GM21360 (cell line): Measurements from ENCODE around the gene G2E3.

ENCODE experiments used
- ATAC-seq: cut with Tn5 transposase; IDR thresholded peaks from one replicate; pipeline ENCODE4 v1.9.1; 2021; ENCODE audit warnings: mild to moderate bottlenecking, moderate library complexity; ENCODE audit not compliant: unreplicated experiment

The G2E3 gene

DNA sequence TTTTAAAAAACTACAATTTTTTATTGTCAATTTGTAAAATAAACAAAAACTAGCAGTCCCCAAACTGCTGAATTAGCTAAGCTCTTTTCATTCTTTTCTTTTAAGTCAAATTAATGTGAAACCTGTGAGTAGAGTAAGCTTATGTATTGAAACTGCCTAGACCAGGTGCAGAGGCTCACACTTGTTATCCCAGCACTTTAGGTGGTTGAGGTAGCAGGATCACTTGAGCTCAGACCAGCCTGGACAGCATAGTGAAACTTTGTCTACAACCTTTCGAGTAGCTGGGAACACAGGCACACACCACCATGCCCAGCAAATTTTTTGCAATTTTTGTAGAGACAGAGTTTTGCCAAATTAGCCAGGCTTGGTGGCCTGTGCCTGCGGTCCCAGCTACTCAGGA, 89.5 kb downstream of the G2E3 start:
- ATAC-seq, result no peak

DNA sequence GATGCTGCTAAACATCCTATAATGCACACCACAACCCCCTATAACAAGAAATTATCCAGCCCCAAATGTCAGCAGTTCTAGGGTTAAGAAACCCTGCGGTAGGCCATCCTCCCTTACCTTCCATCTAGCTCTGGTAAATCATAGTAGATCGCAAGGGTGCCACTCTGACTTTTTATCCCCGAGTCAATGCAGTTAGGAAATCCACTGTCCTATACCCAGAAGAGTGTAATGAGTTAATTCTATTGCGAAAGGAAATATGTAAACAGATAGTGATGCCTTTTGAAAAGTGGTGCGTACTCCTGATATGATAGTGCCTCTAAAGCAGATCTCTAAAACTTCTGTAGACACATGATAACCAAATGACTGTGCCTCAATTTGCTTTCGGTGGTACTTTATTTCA, 93.0 kb downstream of the G2E3 start:
- ATAC-seq, result no peak

DNA sequence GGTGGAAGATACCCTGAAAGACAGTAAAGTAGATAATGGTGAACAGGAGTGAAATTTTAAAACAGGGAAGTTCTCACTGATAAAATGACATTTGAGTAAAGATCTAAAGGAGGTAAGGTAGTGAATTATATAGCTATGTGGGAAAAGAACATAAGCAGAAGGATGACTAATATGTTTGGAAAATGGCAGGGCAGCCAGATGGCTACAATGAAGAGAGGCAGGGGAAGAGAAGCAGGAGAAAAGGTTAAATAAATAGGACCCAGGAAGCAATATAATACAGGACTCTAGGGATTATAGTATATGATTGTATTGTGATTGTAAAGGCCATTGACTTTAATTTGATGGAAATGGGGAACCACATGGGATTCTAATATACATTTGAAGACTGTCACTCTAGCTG, 96.2 kb downstream of the G2E3 start:
- no peak for ATAC-seq

DNA sequence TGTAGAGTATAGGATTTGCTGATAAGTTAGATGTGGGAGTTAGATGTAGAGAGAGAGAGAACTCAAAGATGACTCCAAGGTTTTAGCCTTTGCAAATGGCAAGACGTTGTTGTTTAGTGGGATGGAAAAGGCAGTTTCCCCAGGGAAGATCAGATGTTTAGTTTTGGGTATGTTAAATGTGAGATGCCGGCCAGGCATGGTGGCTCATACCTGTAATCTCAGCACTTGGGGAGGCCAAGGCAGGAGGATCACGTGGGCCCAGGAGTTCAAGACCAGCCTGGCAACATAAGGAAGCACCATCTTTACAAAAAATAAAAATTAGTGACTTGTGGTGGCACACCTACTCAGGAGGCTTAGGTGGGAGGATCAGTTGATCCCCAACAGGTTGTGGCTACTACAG, 96.7 kb downstream of the G2E3 start:
- no peak for ATAC-seq

DNA sequence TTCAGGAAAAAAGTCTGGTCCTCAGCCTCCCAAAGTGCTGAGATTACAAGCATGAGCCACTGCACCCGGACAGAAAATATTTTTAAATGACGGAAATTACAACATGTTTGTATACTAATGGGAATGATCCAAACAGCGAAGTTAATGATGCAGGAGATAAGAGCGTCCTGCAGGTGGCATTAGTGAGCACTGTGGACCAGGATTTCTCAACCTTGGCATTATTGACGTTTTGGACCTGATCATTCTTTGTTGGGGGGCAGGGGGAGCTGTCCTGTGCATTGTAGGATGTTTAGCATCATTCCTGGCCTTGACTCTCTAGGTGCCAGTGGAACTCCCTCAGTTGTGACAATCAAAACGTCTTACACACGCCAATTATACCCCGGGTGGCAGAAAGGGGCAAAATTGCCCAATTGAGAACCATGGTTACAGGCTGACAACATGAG, 97.3 kb downstream of the G2E3 start:
- ATAC-seq, result no peak

DNA sequence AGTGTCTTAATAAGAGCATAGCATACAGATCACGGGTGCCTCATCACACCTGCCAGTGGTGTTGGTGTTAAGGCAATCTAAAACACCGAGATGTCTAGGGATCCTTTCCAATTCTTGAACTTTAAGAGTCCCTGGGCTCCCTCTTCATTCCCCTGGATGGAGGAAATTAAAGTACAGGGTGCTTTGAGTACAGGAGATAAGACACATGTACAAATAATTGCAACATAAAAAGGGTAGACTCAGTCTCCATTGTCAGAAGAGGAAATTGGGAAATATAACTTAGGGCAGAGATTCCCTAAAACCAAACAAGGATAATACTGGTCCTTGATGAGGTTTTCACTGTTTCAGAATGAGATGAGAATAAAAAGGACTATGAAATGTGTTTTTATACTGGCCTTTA, 98.1 kb downstream of the G2E3 start:
- no peak for ATAC-seq

DNA sequence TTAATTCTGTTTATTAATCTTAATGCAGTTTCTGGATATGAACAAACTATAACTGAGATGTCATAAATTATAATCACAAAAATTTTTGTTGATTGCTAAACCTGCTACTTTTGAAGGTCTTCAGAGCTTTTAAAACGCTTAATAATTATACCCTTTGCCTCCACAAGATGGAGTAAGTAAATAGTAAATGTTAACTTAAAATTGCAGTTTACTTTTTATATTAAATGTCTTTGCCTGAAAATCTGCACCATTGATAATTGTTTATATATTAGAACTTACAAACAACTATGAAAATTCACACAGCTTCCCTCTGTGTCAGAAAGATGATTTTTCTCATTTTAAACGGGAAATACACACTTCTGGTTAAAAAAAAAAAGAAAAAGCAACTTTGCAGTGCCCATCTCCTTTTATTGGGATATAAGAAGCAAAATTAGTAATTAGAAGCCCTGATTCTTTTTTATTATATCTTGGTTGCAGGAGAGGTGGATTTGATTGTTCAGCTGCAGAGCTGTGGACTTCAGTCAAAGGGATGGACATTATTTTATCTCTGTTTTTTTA, 98.7 kb downstream of the G2E3 start:
- no peak for ATAC-seq

DNA sequence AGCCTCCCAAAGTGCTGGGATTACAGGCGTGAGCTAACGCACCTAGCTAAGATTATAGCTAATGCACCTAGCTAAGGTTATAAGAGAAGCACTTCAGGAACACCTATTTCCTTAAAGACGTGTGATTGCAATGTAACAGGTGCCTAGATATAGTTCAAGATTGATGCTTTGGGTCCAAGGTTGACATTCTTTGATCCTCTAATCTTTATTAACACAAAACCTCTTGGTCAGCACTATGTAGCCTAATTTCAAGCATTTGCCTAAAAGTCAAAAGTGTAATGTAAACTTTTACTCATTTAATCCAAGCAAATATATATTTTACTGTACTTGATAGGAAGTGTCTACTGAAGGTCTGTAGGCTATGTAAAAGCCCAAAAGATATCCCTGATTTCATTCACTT, 99.7 kb downstream of the G2E3 start:
- ATAC-seq, result no peak

DNA sequence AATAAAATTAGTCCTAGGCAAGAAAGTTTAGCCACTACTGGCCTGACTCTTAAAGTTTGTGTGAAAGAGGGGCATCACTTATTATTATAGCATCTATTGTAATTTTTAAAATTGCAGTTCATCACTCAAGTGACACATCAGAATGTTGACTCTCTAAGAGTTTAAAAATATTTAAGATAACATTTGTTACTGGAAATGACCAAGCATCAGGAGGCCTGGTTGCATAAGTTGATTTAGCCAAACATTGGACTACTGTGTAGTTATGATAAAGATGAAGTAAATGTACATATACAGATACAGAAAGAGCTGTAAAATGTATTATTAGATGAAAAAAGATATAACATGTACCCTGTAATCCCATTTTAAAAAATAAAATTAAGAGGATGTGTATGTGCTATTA, 110.6 kb downstream of the G2E3 start:
- no peak for ATAC-seq
